Activated CD4-positive, CD25-positive, alpha-beta regulatory T cell treated with anti-CD3 and anti-CD28 coated beads, Interleukin-2, amount 50 U/mL, for 72 hours (primary cell): ENCODE results near the gene PDCD10.

ENCODE experiments used
- DNase-seq: peaks from one replicate; pipeline ENCODE4 v3.0.0; 2021

The PDCD10 gene

DNA sequence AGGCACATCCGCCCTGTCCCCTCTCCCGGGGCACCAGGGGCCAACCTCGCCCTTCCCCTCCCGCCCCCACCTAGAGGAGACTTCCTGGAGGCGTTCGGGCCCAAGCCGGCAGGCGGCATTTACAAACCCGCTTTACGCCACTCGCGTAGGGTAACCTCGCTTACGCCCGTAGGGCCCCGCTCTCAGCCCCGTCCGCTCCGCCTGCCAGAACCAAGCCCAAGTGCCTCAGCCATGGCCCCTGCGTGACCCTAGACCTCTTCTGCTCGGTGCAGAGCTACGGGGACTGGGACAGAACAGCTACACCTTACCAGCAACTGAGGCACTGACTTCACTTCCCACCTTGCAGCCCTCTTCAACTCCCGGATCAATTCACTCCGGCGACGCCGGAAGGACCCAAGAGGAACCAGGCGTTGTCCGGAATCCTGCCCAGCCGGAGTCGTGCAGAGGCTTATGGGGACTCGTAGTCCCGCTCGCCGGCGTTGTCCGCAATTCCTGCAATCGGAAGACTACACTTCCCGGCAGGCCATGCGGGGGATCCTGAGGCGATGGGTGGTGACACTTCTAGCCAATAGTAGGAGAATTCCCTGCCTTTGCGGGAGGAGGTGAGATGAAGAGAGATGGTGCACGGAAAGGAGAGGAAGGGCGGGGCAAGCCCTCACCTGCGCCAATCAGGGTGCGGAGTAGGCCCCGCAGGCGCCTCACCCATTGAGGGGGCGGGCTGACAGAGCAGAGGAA lies at the start of gene PDCD10:
TSS of gene PDCD10 (minus strand) at position 395 of the 735 bp plus-strand sequence. CDS start 14,735 bp downstream, outside the sequence.
- peak; percentile 89 for DNase-seq

DNA sequence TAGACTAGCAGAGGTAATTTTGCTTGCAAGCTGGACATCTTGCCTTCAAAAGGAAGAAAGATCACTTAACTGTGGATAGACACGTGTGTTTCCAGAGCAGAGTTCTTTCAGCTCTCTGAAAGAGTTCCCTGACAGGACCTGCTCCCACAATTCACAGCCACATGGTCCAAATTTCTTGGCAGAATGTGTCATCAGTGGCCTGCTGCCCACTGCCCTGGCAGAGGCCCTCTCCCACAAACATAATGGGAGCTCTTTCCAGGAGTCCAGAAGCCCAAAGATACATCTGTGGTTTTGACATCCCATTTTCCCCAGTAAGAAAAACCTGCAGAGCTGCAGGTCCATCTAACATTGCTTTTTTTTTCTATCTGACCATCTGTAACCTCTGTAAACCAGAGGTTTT lies 49.1 kb upstream of the PDCD10 start:
- DNase-seq, result no peak

DNA sequence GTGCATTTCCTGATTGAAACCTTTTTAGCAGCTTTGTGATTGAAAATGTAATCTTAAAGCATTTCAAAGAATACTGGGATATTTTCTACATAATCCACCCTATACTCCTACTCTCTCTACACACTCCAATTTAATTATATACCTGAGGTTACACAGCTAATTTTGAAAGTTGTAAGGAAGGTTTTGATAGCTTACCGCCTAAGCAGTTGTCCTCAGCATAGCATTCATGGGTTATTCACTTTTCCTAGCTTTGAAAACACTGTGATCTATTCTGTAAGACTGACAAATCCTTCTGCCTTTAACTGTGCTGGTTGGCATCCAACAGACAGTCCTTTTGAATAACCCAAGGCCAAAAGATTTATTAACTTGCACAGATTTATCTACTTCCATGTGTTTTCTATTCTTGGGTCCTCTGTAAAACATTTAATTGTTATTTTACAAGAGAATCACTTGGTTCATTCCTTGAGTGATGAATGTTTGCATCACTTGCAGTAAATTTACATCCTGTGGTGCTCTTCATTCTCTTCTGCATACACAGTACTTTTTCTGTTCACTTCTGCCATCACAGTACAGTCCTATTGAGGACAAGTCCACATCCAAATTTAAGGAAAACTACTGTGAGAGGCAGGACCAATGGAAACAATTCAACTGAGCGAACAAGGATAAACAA lies 45.7 kb upstream of the PDCD10 start:
- DNase-seq, result no peak

DNA sequence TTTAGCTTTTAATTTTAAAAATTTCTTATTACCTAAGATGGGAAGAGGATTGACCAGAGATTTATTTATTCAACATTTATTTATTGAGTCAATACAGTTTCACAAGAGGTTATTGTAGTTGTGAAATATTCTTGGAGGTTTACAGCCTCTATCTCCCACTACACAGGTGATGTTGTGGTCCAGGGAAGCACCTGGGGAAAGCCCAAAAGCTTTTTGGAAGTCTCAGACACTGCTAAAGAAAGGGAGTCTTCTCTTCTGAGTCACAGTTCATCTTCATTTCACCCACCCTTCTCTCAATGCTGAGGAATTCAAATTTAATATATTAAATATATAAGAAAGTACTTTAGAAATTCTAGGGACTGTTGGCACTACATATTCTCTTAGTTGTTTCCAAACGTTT lies 42.7 kb upstream of the PDCD10 start:
- no peak for DNase-seq

DNA sequence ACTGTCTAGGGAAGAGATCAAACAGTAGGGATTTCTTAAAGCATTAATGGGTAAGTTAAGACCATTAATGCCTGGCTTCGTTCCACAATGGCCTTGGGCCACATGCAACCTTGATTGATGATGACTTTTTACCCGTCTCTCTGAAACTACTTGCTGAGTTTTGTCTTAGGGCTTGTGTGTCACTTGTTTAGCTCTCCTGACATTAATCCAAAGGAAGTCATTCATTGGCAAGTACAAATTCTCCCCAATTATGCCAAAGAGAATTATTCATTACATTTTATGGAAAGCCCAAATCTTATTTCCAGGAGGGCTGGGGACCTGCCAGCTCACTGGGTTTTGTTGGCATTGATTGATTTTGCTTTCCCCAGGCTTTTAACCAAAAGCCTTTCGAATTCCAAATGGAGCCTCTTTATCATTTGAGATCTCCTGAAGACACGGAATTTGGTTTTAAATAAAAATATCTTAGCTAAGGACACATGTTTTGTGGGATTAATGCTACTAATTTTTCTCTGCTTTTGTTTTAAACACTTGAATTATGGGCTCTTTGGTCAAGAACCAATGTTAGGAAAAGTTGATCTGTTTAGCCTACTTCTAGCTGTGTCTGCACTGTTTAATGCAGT lies 41.5 kb upstream of the PDCD10 start:
- DNase-seq, result no peak

DNA sequence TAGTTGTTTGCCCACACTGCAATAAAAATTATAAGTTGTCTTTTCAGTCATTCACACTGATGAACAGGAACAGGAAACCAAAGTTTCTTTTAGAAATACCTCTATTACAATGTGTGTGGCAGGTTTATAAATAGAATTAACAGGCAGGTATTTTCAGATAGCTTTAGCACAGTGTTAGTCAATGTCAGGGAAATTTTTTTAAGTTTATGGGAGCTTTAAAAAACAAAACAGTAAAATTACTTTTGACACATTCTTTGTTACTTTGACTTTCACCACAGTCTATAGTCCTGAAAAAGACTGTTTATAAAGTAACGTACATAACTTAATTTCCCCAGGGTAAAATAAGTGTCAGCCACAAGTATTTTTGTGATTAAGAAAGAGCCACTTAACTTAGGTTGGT lies 38.9 kb upstream of the PDCD10 start:
- no peak for DNase-seq

DNA sequence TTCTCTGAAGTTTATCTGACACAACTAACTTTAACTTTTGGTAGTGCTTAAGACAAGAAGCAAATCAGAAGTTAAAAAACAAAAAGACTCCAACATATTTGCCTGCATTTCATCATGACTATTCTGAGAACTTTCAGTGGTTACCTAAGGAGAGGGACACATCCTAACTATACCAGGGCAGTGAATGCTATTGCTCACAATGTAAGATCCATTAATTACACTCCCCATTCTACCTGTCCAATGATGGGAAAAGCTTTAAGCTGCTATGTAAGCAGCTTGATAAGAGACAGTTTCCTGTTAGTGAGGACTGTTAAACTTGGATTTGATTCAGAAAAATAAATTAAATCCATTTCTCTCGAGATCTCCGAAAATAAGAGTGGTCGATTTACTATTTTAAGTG lies 38.3 kb upstream of the PDCD10 start:
- no peak for DNase-seq

DNA sequence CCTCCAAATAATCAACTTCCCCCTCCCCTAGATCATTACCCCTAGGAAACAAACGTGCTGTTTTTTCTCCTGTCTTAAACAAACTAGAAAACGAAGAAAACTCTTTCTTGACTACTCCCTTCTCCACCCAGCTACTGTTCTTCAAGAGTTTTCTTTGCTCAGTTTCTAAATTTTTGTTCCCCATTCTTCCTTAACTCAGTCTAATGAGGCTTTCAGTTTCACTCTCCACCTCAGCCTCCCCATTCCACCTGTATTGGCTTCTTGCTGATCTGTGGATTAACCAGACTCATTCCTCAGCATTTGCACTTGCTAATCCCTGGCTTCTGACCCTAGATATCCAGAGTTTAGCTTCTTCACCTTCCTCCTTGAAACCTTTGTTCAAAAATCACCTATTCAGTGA lies 27.6 kb upstream of the PDCD10 start:
- DNase-seq, result no peak

DNA sequence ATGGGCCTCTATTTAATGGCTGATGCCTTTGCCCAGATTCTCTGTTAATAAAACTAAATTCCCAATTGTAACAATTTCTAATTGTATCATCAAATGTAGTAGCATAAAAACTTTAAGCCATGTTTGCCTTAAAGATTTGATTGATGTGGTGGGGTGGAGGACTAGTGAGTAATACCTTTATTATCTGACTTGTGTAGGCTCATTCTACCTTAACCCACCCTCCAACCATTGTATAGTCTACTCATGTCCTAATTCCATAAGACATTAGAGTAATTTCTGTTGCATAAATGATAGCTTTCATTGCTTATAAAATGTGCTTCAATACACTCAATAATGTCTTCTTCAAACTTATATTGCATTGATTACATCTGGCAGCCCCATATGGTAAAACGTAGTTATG lies 26.6 kb upstream of the PDCD10 start:
- no peak for DNase-seq

DNA sequence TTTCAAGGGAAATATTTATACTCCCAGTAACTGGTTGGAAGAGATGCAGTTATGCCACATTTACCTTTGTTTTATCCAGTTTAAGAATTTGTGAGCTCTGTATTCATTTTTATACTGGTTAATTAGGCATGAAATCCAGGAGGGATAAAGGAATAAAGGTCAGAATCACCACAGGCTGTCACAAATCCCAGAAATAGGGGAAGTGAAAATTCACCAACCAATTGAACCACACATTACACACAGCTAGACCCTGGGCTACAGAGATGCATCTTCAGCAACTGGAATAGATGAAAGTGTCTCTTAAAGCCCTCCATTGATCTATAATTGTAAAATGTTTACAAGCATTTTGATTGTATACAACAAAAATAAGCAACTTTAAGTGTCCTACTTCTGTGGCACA lies 19.4 kb upstream of the PDCD10 start:
- no peak for DNase-seq

DNA sequence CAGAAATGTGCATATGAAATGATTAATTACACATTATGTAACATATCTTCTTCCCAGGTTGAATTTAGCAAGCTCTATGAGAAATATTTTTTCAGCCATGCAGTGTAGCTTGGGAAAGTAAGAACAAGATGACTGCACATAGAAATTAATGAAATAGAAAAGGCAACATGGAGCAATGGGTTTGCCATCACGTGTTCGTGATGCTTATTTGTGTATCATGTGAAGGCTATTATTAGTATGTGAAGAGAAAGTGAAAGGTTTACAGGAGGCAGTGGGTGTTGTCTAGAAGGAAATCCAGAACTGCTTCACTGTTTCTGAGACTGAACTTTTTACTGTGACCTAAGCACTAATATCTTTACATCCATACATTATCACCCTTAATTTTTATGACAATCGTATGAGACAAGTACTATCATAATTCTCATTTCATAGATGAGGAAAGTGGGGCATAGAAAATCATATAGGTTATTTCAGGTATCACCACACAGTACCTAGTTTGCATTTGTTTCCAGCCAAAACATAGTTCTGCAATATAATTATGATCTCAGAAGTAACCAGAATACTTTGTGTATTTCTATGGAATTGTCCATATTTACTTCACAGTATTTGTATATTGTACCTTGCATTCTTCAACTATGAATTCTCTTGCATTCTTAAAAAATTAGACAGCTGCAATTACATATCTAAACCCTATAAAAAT lies 15.7 kb upstream of the PDCD10 start:
- no peak for DNase-seq

DNA sequence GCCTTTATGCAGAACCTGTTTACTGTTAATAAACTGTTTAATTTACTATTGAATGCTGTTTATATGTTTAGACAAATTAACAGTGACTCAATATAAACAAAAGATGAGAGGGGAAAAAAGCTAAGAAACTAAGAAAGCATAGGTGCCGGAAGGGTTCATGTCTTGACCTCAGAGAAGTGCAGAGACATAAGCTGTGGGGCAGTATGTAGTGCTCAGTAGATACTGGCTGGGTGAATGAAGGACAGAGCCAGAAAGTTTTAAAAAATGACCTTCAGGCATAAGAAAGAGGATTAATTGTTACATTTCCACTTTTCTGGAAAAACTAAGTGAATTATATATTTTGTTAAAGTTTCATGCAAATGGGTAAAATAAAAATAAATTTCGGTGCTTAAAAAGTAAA lies 15.0 kb upstream of the PDCD10 start:
- no peak for DNase-seq

DNA sequence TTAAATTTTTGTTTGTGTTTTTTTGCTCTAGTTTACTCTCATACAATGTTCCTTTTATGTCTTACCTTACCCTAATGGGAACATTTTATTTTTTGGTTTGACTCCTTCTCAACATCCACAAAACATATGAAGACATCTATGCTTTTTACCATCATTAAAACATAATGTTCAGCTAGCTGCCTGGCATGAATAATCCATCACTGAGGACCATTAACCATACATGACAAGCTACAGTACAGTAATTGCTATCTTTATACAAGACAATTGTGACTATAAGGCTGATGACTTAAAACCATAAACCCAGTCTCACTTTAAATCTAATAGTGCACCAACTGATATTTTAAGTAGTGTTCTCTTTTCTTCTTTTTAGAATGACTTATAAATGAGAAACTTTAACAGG lies 14.5 kb upstream of the PDCD10 start:
- no peak for DNase-seq

DNA sequence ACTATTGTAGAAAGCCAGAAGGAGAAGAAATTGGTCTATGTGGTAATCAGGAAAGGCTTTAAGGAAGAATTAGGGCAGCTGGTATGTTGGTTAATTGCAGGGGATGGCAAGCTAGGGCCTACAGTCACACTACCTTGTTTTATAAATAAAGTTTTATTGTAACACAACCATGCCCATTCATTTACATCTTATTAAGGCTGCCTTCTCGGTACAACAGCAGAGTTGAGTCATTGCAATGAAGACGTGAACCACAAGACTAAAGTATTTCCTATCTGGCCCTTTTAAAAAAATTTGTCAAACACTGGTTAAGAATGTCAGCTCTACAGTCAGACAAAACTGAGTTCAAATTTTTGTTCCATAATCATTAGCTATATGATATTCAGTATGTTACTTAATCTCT lies 9.1 kb upstream of the PDCD10 start:
- no peak for DNase-seq

DNA sequence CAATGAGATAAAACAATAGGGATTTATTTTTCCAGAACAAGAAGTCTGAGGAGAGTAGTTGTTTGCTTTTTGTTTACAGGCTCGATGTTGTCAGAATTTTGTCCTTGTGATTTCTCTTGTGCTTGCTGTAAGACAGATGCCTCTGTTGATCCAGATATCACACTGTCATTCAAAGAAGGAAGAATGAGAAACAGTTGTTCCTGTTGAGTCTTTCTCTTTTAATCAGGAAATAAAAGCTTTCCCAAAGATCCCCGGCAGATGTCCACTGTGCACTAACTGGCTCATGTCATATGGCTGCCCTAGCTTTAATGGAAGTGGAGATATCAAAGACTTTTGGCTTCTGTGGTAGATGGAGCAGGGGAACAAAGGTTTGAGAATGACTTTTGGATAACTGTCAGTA lies 7.6 kb upstream of the PDCD10 start:
- DNase-seq, result no peak

DNA sequence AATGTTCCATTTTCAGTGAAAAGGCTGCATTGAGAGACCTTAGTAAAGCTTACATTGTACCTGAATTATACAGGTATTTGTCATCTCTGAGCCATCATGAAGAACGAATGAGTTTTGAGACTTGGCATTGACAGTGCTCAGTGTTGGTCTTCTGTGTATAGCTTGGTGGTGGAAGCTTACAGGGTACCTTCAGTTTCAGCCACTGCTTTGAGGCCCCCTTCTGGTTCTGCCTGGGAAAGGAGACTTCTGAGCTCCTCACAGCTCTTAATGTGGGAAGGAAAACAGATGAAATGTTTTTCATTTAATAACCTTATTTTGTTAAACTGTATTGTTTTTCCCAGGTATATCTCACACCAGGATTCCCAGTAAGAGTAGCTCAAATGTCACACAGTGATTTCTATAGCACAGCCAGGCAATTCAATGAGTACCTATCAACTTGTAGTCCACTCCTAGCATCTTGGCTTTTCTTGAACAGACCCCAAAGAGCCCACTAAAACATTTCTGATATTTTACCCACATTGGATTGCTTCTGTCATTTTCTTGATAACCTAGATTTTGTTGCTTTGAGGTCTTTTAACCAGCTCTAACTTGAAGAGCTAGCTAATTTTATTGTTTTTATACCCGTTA lies 6.4 kb upstream of the PDCD10 start:
- no peak for DNase-seq

DNA sequence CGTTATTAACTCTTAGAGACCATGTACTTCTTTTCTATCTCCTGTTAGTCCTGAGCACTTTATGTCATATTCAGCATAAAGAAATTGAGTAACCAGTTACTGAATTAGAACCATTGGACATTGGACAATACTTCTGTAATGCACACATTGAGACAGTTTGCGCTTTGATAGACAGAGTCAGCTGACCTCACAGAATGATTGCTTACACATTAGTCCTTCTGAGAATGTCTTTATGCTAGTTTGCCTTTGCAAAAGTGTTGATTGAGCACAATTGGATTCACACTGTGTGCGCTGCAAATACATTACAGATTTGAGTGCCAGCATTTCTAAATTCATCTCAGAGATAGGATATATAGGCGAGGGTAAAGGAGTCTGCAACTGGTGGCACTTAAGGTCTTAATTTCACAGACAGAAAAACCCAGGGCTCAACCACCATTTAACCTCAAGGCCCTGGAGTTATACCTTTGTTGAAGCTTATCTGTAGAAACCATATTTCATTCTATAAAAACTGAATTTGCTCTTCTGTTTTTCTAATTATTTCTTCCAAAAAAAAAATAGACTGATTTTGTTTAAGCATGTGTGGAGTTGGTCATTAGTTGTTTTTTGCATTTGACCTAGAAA lies 4.6 kb upstream of the PDCD10 start:
- no peak for DNase-seq

DNA sequence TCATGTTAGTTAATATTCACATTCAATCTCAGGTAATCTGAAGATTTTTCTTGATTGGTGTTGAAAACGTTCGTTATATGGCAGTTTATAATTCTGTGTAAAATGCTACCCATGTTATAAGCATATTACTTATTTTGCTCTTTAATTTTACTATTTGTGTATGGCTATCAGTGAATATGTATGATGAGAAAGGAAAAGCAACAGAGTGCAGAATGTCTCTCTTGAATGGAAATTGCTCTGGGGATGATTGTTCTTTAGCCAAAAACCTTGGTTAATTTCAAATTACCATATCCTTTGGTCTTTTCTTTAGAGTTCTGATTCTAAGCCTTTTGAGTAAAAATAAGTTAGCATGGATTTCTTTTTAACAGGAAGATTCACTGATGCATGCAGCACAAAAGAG lies 3.3 kb upstream of the PDCD10 start:
- DNase-seq, result no peak

DNA sequence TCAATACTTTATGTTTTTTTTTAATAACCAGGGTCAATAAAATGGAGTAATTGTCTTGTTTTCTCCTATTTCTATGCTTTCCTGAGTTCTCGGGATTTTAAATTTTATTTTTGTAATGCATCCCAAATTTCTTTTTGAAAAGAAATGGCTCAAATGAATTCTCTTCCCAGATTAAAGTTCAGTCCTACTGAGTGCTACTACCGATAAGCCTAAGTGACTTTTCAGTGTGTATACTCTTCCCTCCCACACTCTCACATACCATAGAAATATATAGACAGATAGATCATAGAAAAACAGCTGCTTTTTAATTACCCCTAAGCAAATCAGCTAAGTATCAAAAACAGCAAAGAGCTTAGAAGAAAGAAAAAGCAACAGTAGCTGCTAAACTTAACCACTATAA lies 2.3 kb upstream of the PDCD10 start:
- DNase-seq, result no peak

DNA sequence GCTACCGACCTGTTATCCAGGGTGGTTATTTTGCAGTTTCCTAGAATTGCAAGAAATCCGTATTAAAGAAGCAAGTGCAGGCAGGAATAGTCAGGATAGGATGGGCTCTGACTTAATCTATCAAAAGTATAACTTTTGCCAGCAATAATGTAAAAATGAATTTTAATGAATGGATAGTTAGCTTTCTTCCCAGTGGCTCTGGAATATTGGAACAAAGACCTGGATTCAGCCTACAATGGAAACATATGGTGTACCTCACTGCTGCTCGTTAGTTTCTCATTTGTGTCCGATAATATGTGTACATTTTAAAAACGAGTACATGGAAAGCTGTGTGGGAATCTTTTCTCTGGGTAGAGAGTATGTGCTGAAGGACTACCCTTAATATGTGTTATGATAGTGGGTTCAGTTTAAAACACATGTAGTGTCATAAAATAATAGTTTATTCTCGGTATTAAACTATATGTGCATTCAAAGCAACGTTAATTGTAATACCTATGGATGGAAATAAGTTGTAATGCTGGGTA lies 1.6 kb upstream of the PDCD10 start:
- no peak for DNase-seq

DNA sequence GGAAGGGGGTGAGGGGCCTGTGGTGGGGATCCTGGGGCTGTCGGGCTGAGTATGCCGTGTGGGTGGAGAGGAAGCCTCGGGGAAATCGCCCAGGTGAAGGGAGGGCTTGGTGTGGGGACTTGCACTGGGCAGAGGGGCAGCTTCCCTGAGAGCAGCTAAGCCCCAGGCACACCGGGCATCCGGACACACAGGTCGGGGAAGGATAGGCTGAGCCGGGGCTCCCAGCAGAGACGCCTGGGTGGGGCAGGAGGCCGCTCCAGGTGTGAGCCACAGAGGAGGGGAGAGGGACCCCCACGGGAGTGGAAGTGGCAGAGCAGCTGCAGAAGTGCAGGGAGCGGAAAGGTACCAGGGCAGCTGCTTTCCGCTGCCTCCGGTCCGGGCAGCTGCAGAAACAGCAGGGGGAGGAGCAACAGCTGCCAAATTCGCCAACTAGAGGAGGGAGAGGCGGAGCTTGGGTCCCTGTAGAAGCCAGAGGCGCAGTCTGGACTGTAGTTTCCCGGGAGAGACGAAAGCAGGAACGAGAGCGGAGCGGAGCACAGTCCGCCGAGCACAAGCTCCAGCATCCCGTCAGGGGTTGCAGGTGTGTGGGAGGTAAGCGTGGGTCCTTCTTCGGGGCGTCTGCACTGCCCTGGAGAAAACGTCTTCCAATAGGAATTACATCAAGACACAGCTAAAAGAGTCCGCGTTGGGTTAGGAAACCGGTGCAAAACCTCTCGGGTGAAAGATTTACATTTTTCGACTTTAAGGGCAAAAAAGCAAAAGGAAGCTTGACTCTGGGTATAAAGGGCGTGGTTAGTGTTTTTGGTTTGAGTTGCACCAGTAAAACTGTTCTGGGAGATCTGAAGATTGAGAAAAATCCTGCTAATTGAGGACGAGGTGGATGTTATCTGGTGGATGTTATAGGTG lies 794 bp upstream of the PDCD10 start, which contains the start of gene SERPINI1:
TSS of gene SERPINI1 (plus strand) at position 489 of the 906 bp plus-strand sequence. CDS start 53,408 bp downstream, outside the sequence.
- DNase-seq, result peak; percentile 76
